CD4-positive, alpha-beta T cell treated with Interleukin-4 for 1 hour (primary cell): Measurements from ENCODE around the gene ECPAS.
"Not testable (repeated sequence)": the region's sequence is repeated elsewhere in the genome, so short reads cannot be mapped to it uniquely, and the experiment has no call there.

ENCODE experiments used
- DNase-seq, 2 donors: peaks; one replicate each; pipeline ENCODE4 v3.0.0-alpha.2; 2020 to 2022

The ECPAS gene

GRCh38 chr9:111475195-111475594 lies 9.0 kb downstream of the ECPAS start:
- no peak for DNase-seq

DNA sequence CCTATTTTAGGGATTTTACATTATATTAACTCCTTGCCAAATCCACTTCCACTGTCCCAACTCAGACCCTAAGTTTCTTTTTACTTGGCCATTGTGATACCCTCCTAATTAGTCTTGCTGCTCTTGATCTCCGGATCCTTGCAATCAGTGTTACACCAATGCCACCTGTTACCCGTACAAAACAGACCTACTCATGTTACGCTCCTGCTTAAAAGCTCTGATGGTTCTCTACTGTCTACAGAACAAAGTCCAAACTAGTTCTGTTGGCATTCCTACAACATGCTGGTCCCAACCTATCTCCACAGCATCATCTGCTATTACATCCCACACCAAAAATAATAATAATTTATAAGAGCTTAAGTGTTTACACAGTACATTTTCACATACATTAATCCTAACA lies 9.8 kb downstream of the ECPAS start:
- DNase-seq, result no peak

DNA sequence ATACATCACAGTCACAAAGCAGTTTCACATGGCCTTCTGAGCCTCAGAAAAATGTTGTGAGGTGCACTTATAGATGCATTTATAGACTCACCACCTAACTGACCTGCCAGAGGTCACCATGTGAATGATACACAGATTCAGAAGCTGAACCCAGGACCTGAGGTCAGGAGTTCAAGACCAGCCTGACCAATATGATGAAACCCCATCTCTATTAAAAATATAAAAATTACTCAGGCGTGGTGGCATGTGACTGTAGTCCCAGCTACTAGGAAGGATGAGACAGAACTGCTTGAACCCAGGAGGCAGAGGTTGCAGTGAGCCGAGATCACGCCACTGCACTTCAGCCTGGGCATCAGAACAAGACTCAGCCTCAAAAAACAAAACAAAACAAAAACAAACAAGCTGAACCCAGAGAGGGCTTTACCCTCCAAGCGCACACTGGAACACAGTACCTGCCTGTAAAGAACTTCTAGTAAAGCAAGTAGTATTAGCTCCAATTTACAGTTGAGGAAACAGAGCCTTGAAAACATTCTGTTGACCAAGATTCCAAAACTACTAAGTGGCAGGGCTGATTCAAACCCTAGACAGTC lies 16.3 kb downstream of the ECPAS start:
- no peak for DNase-seq

DNA sequence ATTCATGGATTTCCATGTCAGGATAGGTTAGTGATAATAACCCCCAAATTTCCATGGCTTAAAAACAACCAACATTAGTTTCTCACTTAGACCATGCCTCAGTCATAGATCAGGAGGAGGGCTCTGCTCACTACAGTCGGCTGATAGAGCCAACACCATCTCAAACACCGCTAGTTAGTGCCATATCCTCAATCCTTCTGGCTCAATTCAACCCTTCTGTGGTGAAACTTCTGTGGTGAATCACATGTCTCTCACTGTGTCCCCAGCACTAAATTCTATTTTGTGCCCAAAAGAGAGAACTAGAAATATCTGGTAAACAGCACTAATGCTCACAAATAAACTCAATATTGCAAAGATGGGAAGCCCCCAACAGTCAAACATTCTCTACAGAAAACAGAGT lies 21.1 kb downstream of the ECPAS start:
- no peak for DNase-seq

DNA sequence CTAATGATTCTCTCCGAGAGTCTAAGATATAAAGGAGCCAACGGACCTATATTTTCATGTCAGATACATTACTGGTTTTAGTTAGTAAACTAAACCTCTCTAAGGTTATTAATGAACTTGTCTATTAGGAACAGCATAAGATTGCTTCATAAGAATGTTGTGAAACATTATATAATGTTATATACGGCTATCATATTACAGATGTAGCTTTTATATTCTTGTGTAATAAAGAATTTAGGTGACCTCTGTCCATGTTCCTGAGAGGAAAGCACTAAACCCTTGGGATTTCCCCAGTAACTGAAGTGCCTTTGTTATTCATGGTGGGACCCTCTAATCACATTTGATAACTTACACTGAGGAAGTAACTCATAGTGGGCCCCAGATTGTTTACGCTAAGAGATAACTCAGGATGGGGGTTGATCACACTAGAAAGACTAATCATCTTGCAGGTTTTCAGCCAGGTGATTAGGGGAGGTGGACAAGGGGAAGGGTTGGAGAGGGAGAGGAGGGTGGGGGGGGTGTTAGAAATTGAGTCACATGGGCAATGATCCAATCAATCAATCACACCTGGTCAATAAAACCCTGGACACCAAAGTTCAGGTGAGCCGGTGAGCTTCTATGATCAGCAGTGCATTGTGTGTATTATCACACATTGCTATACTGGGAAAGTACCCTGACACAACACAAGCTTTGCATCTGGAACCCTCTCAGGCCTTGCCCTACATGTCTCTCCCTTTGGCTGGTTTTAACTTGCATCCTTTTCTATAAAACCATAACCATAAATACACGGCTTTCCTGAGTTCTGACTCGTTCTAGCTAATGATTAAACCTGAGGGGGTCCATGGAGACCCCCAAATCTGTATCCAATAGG lies 25.8 kb downstream of the ECPAS start:
- DNase-seq, result no peak

GRCh38 chr9:111456529-111456928 lies 27.7 kb downstream of the ECPAS start:
- DNase-seq, result no peak

GRCh38 chr9:111455638-111456037 lies 28.5 kb downstream of the ECPAS start:
- DNase-seq, result no peak

DNA sequence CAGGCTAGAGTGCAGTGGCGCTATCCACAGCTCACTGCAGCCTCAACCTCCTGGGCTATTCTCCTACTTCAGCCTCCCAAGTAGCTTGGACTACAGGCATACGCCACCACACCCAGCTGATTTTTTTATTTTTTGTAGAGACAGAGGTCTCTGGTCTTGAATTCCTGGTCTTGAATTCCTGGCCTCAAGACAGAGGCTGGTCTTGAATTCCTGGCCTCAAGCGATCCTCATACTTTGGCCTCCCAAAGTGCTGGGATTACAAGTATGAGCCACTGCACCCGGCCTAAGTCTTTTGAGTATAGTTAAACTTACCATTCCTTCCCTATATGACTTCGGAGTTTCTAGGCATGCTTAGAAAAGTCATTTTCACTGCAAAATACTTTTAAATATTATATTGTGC lies 29.4 kb downstream of the ECPAS start:
- DNase-seq, result no peak

DNA sequence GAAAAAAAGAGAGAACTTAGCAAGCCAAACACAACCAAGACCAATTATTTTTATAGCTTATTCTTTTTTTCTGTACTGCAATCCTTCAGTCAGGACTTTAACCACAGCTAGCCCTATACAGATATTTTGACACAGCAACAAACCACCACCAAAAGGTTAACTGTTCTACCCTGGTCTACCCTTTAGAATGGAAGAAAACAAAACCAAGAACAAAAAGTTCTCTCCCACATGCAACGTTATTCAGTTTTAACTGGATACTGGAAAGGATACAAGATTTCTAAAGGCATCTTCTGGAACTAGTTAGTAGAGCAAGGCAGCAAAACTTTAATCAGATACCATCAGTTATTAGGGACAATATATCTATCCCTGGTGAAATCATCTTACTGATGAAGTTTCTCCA lies 32.6 kb downstream of the ECPAS start:
- no peak for DNase-seq

DNA sequence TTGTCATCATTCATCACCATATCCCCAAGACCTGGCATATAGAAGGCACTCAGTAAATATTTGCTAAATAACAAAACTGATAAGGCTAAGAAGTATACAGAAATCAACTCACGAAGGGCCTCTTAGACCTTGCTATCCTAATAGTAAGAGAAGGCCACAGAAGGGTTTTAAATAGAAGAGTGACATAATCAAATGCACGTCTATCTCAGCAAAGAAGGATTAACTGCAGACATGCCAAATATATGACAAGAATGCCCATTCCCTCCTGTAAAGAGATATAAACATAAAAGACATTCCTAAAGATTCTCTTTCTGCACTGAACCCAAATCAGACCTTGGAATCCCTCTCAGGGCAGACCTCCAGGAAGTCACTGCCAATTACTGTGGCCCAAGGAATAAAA lies 34.1 kb downstream of the ECPAS start:
- no peak for DNase-seq

GRCh38 chr9:111449705-111450104 lies 34.5 kb downstream of the ECPAS start:
- no peak for DNase-seq

DNA sequence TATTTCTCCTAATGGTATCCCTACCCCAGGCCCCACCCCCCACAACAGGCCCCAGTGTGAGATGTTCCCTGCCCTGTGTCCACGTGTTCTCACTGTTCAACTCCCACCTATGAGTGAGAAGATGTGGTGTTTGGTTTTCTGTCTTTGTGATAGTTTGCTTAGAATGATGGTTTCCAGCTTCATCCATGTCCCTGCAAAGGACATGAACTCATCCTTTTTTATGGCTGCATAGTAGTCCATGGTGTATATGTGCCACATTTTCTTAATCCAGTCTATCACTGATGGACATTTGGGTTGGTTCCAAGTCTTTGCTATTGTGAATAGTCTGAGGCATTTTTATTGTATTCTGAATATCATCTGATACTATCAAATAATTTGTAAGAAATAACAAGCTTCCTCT lies 38.4 kb downstream of the ECPAS start:
- DNase-seq, result not testable (repeated sequence)

- DNase-seq, result no peak
Measured at GRCh38 chr9:111443454-111443853, 40.7 kb downstream of the ECPAS start.

DNA sequence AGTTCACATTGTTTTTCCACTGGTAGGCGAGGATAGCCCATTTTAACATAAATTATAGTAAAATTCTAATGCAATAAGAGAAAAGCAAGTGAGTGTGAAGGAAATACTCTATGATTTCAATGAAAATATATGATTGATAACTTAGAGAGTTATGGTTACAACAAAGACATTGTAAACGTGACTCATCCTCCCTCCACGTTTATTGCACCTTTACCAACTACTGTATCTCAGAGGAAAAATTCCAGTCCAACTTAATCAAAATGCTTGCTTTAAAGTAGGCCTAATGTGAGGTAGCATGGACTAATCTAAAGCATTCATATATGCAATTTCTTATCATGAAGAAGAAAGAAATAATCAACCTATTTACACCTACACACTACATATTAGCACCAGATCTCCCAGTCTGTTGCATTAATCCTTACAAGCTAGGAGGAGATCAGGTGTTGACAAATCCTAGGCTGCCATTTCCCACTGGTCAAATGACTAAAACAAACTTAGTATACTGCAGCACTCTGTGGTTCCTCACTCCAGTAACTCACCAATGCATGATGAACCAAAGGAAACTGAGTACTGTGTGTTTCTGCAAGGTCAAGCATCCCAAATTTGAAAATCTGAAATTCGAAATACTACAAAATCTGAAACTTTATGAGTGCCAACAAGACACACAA lies 41.7 kb downstream of the ECPAS start:
- no peak for DNase-seq

DNA sequence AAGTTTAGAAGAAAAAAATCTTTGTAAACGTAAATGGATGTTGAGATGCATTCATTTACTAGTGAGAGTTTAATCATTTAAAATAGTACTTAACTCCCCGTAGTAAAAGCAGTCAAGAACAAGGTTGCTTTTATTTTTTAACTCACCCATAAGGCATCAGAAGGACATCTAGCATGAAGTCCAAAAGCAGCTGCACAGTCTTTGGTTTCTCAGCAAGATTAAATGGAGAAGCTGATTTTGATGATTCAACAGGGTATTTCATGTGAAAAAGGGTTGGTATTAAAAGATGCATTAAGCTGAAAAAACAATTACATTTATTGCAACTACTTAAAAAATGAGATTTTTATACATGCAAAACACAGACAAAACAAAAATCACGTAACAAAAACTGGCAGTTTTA lies 44.0 kb downstream of the ECPAS start:
- no peak for DNase-seq

DNA sequence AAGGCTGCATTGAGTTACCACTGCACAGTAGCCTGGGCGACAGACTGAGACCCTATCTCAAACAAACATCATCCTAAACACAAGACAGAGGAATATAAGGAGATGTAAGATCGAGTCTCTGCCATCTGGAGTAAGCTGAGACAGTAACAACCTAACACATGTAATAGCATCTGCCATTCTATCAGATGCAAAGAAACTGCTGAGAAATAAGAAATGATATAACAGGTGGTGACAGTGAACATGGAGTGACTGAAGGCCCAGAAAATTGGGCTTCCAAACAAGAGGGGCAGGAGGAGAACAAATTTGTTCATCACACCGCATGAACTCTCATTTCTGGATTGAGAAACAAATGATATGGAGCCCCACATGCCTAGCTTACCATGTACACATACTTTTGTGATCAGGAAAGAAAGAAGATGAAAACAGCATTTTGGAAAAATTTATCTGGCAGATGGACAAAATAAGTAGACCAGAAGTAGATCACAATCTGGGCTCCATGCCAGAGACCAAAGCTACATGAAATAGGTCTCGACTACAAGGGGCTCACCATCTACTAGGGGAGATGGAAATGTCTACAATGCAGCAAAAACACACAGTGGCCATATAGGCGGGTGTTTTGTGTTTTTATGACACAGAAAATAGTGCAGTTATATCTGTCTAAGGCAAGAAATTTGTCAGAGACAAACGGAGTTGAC lies 45.5 kb downstream of the ECPAS start:
- DNase-seq, result no peak

DNA sequence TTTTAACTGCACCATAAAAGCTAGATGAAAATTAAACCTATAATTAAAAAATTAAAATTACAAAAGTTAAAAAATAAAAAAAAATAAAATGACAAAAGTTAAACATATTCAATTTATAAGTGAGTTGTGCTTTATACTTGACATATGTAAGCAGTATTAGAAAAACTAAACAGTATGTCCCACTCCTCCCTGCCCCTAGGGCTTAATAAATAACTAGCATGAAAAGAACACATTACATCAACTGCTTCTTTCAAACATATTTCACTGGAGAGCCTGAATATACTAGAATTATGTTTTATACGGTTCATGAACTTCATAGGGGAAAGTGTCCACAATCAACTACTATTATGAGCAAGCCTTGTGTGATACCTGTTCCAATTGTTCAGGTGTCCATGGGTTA lies 47.6 kb downstream of the ECPAS start:
- DNase-seq, result no peak

GRCh38 chr9:111433082-111433481 lies 51.1 kb downstream of the ECPAS start:
- no peak for DNase-seq

GRCh38 chr9:111431684-111432083 lies 52.5 kb downstream of the ECPAS start:
- no peak for DNase-seq

- no peak for DNase-seq
Measured at GRCh38 chr9:111429175-111429574, 55.0 kb downstream of the ECPAS start.

DNA sequence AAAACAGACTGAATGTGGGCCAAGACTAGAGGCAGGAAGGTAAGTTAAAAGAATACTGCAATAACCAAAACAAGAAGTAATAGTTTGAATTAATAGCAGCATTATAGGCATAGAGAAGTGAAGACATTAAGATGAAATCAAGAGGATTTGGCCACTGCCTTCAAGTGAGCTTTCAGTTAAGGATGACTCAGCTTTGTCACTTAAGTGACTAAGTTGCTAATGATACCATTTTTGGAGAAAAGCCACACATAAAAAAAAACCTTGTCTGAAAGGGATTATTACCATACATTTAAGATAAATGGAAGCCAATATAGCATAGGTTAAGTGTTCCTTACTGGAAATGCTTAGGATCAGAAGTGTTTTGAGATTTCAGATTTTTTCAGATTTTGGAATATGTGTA lies 57.0 kb downstream of the ECPAS start:
- DNase-seq, result no peak

DNA sequence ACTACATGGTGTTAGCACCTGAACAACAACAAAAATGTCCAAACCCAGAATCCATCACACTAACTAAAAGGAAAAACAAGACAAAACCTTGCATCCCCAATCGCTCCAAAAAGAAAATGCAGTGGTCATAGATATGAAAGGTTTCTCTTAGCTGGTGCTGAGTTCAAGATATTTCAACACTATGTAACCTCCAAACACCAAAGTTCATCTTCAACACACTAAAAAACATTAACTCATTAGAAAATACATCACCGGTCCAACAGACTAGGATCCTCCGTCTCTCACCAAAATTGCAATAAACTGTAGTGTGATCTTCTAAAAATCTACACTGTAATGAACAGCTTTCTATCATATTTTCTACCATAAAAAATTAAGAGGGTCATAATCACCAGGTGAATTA lies 60.8 kb downstream of the ECPAS start:
- no peak for DNase-seq

DNA sequence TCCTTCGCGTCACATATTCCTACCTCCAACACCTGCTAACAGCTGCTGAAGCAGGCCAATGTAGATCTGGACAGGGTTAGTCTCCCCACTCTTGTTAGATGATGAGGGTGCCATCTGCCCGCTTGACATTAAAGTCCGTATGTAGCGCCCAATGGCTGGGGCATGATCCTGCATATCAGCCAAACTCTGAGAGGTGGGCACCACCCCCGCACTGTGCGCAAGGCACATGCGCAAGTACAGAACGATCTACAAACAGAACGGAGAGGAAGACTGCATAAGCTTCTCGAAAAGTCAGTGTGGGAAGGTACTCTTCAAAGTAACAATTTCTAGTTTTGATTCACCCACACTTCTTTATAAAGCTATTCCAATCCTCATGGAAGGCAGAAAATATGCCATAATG lies 69.8 kb downstream of the ECPAS start:
- DNase-seq, result no peak

GRCh38 chr9:111413996-111414395 lies 70.2 kb downstream of the ECPAS start:
- DNase-seq, result no peak
